GM18867 (cell line): Measurements from ENCODE around the gene FADS6.
"Not testable (repeated sequence)": the region's sequence is repeated elsewhere in the genome, so short reads cannot be mapped to it uniquely, and the experiment has no call there.

Source experiments
- ATAC-seq: cut with Tn5 transposase; IDR thresholded peaks from one replicate; pipeline ENCODE4 v1.9.1; 2021; ENCODE audit warnings: mild to moderate bottlenecking, moderate library complexity; ENCODE audit not compliant: unreplicated experiment

Gene FADS6

GRCh38 chr17:74921026-74921681, 27.7 kb upstream of the FADS6 start:
- no peak for ATAC-seq

GRCh38 chr17:74920642-74921025, 27.2 kb upstream of the FADS6 start:
- ATAC-seq, result no peak

DNA sequence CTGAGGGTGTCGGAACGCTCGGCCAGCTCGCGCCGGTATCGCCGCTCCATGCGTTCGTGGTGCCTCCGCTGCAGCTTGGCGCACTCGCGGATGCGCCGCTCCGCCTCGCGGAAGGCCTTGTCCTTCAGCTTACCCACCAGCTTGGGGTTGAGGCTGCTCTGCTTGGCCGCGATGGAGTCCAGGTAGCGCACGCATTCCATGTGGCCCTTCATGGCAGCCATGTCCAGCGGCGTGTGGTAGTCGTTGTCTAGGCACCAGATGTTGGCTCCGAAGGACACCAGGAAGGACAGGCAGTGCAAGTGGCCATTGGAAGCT, 26.8 kb upstream of the FADS6 start:
- ATAC-seq, result no peak

GRCh38 chr17:74919440-74920305, 26.2 kb upstream of the FADS6 start:
- ATAC-seq, result no peak

GRCh38 chr17:74918906-74919305, 25.5 kb upstream of the FADS6 start:
- no peak for ATAC-seq

GRCh38 chr17:74917430-74917829, 24.0 kb upstream of the FADS6 start:
- no peak for ATAC-seq

GRCh38 chr17:74916851-74917199, 23.4 kb upstream of the FADS6 start:
- no peak for ATAC-seq

GRCh38 chr17:74916136-74916850, 22.9 kb upstream of the FADS6 start:
- ATAC-seq, result no peak

- not testable (repeated sequence) for ATAC-seq
Observed at GRCh38 chr17:74911423-74911822, 18.0 kb upstream of the FADS6 start.

DNA sequence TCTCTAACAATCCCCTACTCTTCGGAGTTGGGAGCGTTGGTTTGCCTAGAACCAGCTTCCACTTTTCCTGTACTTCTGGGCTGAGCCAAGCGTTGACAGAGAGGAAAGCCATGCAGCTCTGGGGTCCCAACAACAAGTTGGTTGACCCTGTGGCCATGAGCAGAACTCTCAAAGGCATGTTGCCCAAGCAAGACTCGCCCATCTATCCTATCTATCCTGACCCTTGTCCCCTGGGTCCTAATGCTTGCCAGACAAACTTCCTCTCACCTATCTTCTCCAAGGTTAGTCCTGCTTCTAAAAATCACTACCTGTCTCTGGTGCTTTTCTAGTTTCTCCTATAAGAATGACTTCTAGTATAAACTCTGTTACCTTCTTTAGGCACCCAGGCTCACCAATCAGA, 15.7 kb upstream of the FADS6 start:
- not testable (repeated sequence) for ATAC-seq

GRCh38 chr17:74907012-74907411, 13.6 kb upstream of the FADS6 start:
- no peak for ATAC-seq

GRCh38 chr17:74906214-74906793, 12.9 kb upstream of the FADS6 start:
- not testable (repeated sequence) for ATAC-seq

- no peak for ATAC-seq
Observed at GRCh38 chr17:74904687-74905409, 11.4 kb upstream of the FADS6 start.

GRCh38 chr17:74903671-74904070, 10.2 kb upstream of the FADS6 start:
- no peak for ATAC-seq

GRCh38 chr17:74903034-74903433, 9.6 kb upstream of the FADS6 start:
- ATAC-seq, result no peak

GRCh38 chr17:74901353-74902135, 8.1 kb upstream of the FADS6 start:
- no peak for ATAC-seq

GRCh38 chr17:74900208-74900607, 6.8 kb upstream of the FADS6 start:
- no peak for ATAC-seq

DNA sequence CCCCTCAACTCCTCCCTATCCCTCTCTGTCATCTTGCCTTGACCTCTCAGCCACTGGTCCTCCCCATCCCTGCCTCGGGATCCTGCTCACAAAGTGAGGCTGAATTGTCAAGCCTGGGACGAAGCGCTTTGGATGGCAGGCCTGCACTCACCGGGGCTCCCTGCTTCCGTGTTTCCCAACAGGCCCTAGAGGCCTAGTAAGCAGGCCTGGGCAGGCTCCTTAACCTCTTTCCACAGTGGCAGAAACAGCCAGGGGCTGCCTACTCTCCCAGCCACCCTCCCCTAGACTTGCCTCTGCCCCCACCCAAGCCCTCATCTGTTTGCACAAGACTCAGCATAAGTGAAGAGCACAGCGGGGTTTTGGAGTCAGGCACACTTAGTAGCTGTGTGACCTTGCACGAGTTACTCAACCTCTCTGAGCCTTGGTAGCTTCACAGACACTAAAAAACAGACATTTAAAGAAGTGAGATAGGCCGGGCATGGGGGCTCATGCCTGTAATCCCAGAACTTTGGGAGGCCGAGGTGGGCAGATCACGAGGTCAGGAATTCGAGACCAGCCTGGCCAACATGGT, 5.0 kb upstream of the FADS6 start:
- no peak for ATAC-seq

DNA sequence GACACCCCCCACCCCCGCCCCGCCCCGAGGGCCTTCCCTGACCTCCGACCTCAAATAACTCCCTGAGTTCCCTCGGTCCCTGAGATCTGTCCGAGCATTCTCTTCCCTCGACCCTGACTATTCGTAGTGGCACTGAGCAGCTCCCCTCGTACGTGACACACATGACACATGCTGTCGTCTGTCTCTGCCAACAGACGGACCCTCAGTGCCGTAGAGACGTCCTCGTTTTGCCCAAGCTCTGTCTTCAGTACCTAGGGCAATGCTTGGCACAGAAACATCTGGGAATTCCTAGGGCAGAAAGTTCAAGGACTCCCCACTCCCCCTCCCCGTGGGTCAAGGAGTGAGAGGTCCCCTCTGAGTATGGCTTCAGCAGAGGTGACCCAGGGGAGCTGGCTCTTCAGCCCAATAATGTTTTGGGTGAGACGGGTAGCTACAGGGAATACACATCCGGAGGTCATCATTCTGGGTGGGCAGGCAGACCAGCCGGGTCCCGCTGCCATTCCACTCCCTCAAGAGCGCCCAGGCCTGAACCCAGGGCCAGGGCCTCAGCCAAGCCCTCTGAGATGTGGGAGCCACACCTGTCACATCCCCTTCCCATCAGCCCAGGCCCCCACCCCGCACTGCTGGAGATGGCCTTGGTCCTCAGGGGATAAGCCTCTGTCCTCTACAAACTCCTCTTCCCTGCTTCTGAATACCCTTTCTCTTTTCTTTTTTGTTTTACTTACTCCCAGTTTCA, 671 bp upstream of the FADS6 start:
- ATAC-seq, result no peak
